ENCODE data around the gene PEX10. TPM values are rescaled to one million over a fixed set of nuclear protein-coding genes. Genes with fewer than 3 reads are reported as not detected.

PEX10 gene
- total RNA-seq, 2 donors from 2014 or later: 18.1 to 26.5 TPM

DNA sequence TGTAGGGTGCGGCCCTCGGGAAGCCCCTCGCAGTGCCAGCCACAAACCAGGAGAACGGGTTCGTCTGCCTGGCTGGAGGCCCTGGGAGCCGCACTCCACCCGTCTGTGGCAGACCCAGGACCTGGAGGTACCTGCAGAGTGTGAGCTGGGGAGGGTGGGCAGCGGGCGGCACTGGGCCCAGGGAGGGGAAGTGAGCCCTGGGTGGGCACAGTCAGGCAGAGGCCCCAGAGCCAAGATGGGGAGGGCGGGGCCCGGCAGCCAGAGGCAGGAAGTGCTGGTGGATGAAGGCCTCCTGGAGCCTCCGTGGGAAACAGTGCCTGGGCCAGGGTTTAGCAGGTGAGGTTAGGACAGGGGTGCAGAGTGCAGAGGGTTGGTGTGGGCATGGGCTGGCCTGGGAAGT is 4.0 kb upstream of the PEX10 start:
- no peak for DNase-seq
- H3K36me3 ChIP-seq (replicated peaks in 1 of 2; ENCODE audit: insufficient read depth in 1 of 2, low read depth in 2 of 2): no peaks in the 10 kb centered on the region
- no peak for TF ChIP-seq POLR2A (IDR thresholded peaks at IDR 0.05)
- TF ChIP-seq CTCF (IDR thresholded peaks at IDR 0.05): no peak
- H3K4me1 ChIP-seq: peaks cover 26% of the 10 kb centered on the region
- ATAC-seq: no peak
- H3K9me3 ChIP-seq: no peaks in the 10 kb centered on the region
- H3K4me3 ChIP-seq: no peak overlapping the region
- no peak overlapping the region for H3K27ac ChIP-seq
- intact Hi-C loops (cut with DNase I): loop anchor here (5.0 kb wide), 2 partner anchors 121 to 371 kb away; no protein-coding TSS in a partner anchor
- 2 to 5% methylated on average over 6 to 12 of the region's 12 CpGs for WGBS, 2 donors
- peaks cover 0 to 14% of the 10 kb centered on the region in 2 donors for H3K27me3 ChIP-seq

DNA sequence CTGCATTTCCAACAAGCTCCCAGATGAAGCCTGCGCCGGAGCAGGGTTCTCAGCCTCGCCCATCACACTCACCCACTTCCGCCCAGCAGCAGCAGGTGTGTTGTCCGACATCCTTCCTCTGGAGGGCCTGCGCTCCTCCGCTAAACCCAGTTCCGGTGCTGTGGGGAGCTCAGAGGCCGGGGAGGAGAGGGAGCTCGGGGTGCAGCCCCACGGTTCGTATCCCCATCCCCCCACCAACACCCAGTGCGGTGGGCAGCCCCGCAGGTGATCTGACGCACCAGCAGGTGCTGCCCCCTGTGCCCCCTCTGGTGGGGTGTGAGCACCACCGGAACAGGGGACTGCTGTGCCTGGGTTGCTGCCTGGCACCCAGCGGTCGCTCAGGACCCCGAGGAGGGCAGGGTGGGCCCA is 3.4 kb upstream of the PEX10 start:
- 37 to 57% methylated on average over 8 to 19 of the region's 19 CpGs for WGBS, 2 donors
- Histone ChIP-seq H3K4me3 (no peak overlapping the region), H3K27me3 (peaks cover 0 to 14% of the 10 kb centered on the region in 2 donors), H3K9me3 (no peaks in the 10 kb centered on the region), H3K27ac (no peak overlapping the region), H3K4me1 (peaks cover 32% of the 10 kb centered on the region), H3K36me3 (replicated peaks in 1 of 2; ENCODE audit: insufficient read depth in 1 of 2, low read depth in 2 of 2) (no peaks in the 10 kb centered on the region)
- no peak for ATAC-seq
- intact Hi-C loops (cut with DNase I): loop anchor here (5.0 kb wide), 2 partner anchors 121 to 371 kb away; no protein-coding TSS in a partner anchor
- no peak for DNase-seq
- TF ChIP-seq POLR2A (IDR thresholded peaks at IDR 0.05) (no peak), CTCF (IDR thresholded peaks at IDR 0.05) (no peak)

GRCh38 chr1:2415337-2415736 is 3.0 kb upstream of the PEX10 start:
- no peak for TF ChIP-seq CTCF (IDR thresholded peaks at IDR 0.05)
- TF ChIP-seq POLR2A (IDR thresholded peaks at IDR 0.05): no peak
- intact Hi-C loops (cut with DNase I): loop anchor here (5.0 kb wide), 2 partner anchors 122 to 372 kb away; no protein-coding TSS in a partner anchor
- 61 to 76% methylated on average over 7 to 11 of the region's 11 CpGs for WGBS, 2 donors

GRCh38 chr1:2414297-2414958 is 2.1 kb upstream of the PEX10 start:
- DNase-seq (peak; percentile 75 to 79 (median 78)), ATAC-seq (peak; percentile 21)
- H3K27ac ChIP-seq: no peak overlapping the region
- peaks cover 0 to 11% of the 10 kb centered on the region in 2 donors for H3K27me3 ChIP-seq
- H3K36me3 ChIP-seq (replicated peaks in 1 of 2; ENCODE audit: insufficient read depth in 1 of 2, low read depth in 2 of 2): no peaks in the 10 kb centered on the region
- H3K9me3 ChIP-seq: no peaks in the 10 kb centered on the region
- H3K4me3 ChIP-seq: no peak overlapping the region
- TF ChIP-seq POLR2A (IDR thresholded peaks at IDR 0.05) (no peak), CTCF (IDR thresholded peaks at IDR 0.05) (peak; percentile 84 to 94 (median 90))
- peaks cover 36% of the 10 kb centered on the region for H3K4me1 ChIP-seq
- WGBS, 2 donors: 3 to 4% methylated on average over 20 to 25 of the region's 25 CpGs
- intact Hi-C loops (cut with DNase I): no loop called here

More at GRCh38 chr1:2415337-2415736, 3.0 kb upstream of the PEX10 start:
- no peak overlapping the region for H3K27ac ChIP-seq
- no peaks in the 10 kb centered on the region for H3K9me3 ChIP-seq
- H3K4me3 ChIP-seq: no peak overlapping the region
- H3K27me3 ChIP-seq: peaks cover 0 to 14% of the 10 kb centered on the region in 2 donors
- DNase-seq: no peak
- H3K4me1 ChIP-seq: peaks cover 36% of the 10 kb centered on the region
- ATAC-seq: no peak
- H3K36me3 ChIP-seq (replicated peaks in 1 of 2; ENCODE audit: insufficient read depth in 1 of 2, low read depth in 2 of 2): no peaks in the 10 kb centered on the region
